Activated CD8-positive, alpha-beta T cell treated with anti-CD3 and anti-CD28 coated beads for 36 hours (primary cell): ENCODE results near the gene ACTRT3. TPM values are rescaled to one million over a fixed set of nuclear protein-coding genes. Genes with fewer than 3 reads are reported as not detected.

Experiments used
- ATAC-seq: fragments of 200-7000 bp; cut with Tn5 transposase; one replicate; pipeline ENCODE4 v1.10.0; 2021; ENCODE audit warnings: mild to moderate bottlenecking, moderate library complexity
- CTCF ChIA-PET: fragments of 350-600 bp; sonication (Branson Sonifier 250); formaldehyde crosslinking; loops from one replicate; lab custom pipeline; 2021; ENCODE audit warnings: antibody characterized with exemption; lab: Charles Lee
- POLR2A ChIA-PET: fragments of 350-600 bp; sonication (Branson Sonifier 250); formaldehyde crosslinking; loops from one replicate; lab custom pipeline; 2021; ENCODE audit warnings: antibody characterized with exemption; lab: Charles Lee
- DNase-seq: peaks from one replicate; pipeline ENCODE4 v3.0.0-alpha.2; 2020
- H3K27ac Mint-ChIP-seq: one replicate; pipeline ENCODE4 v1.8.0; 2021; ENCODE audit warnings: mild to moderate bottlenecking, mixed read lengths
- H3K27me3 Mint-ChIP-seq: one replicate; pipeline ENCODE4 v1.8.0; 2021; ENCODE audit warnings: mixed read lengths
- H3K36me3 Mint-ChIP-seq: one replicate; pipeline ENCODE4 v1.8.0; 2021; ENCODE audit warnings: low read depth, mixed read lengths
- H3K4me1 Mint-ChIP-seq: one replicate; pipeline ENCODE4 v1.8.0; 2021; ENCODE audit warnings: low read depth, mixed read lengths
- H3K4me3 Mint-ChIP-seq: one replicate; pipeline ENCODE4 v1.8.0; 2021; ENCODE audit warnings: mild to moderate bottlenecking, moderate library complexity, mixed read lengths
- H3K9me3 Mint-ChIP-seq: one replicate; pipeline ENCODE4 v1.8.0; 2021; ENCODE audit warnings: mixed read lengths
- intact Hi-C: fragments of 100-400 bp; cut with micrococcal nuclease; formaldehyde crosslinking; loops from one replicate; pipeline ENCODE4 v1.10.0; 2022
- total RNA-seq, 2 experiments: library from RNA; stranded (reverse); gene quantifications; one replicate each; pipeline ENCODE4 v1.2.3, GENCODE V29; 2021
- TF ChIP-seq, protein P1 (sequence below): fragments of 200-600 bp; IDR thresholded peaks from one replicate; pipeline ENCODE4 v1.8.0; 2022; ENCODE audit warnings: antibody characterized with exemption, mild to moderate bottlenecking

Gene ACTRT3
- total RNA-seq, 2 experiments from 2014 or later: 0.14 to 0.54 TPM

DNA sequence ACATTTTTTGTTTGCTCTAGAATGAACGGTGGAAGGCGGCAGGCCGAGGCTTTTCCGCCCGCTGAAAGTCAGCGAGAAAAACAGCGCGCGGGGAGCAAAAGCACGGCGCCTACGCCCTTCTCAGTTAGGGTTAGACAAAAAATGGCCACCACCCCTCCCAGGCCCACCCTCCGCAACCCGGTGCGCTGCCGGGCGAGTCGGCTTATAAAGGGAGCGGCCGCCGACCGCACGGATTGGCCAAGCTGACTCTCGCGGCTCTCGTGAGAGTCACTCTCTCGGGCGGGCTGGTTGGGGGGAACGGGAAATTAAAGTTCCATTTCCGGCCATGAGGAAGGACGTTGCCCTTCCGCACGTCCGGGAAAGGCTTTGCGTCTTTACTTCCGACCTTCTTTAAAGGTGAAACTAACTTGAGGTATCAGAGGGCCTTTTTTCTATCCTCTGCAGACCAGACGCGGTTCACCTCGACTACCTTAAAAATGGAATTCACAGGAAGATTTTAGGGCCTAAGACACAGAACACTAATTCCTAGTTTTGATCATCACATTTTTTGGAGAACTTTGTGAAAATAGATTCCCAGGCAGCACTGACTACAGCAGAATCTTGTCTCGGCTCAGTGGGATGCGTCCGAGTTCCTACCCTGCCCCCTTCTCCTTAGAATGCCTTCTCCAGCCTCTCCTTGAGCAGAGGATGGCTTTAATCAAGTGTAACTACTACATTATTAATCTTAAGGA, 4.3 kb downstream of the ACTRT3 start, which contains the start of gene TERC:
Gene TERC (minus strand): TSS at position 179 of the 731 bp plus-strand sequence.
- H3K4me3 Mint-ChIP-seq: peak within 1 kb of the TSS; percentile 96
- POLR2A ChIA-PET: interaction anchor here (1.0 to 3.1 kb wide), 10 partner anchors 8 to 492 kb away, joined by 3 to 34 read pairs (median 4); partner anchors contain the start of genes MYNN and SEC62
- intact Hi-C loops: loop anchor here (5.0 kb wide), 1 partner anchor 202 kb away; the partner anchor contains the start of gene SEC62
- peaks cover 9% of the 10 kb centered on the region for H3K36me3 Mint-ChIP-seq
- peak within 1 kb of the TSS; percentile 99 for H3K27ac Mint-ChIP-seq
- no peaks in the 10 kb centered on the region for H3K27me3 Mint-ChIP-seq
- peak; percentile 96 for DNase-seq
- peaks cover 20% of the 10 kb centered on the region for H3K4me1 Mint-ChIP-seq
- peaks cover 2% of the 10 kb centered on the region for H3K9me3 Mint-ChIP-seq
- ATAC-seq: peak; percentile 86
- CTCF ChIA-PET: interaction anchor here (2.5 kb wide), 1 partner anchor 97 kb away, joined by 9 read pairs; no protein-coding TSS in a partner anchor
- TF ChIP-seq, protein P1, sequence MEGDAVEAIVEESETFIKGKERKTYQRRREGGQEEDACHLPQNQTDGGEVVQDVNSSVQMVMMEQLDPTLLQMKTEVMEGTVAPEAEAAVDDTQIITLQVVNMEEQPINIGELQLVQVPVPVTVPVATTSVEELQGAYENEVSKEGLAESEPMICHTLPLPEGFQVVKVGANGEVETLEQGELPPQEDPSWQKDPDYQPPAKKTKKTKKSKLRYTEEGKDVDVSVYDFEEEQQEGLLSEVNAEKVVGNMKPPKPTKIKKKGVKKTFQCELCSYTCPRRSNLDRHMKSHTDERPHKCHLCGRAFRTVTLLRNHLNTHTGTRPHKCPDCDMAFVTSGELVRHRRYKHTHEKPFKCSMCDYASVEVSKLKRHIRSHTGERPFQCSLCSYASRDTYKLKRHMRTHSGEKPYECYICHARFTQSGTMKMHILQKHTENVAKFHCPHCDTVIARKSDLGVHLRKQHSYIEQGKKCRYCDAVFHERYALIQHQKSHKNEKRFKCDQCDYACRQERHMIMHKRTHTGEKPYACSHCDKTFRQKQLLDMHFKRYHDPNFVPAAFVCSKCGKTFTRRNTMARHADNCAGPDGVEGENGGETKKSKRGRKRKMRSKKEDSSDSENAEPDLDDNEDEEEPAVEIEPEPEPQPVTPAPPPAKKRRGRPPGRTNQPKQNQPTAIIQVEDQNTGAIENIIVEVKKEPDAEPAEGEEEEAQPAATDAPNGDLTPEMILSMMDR: no peak

DNA sequence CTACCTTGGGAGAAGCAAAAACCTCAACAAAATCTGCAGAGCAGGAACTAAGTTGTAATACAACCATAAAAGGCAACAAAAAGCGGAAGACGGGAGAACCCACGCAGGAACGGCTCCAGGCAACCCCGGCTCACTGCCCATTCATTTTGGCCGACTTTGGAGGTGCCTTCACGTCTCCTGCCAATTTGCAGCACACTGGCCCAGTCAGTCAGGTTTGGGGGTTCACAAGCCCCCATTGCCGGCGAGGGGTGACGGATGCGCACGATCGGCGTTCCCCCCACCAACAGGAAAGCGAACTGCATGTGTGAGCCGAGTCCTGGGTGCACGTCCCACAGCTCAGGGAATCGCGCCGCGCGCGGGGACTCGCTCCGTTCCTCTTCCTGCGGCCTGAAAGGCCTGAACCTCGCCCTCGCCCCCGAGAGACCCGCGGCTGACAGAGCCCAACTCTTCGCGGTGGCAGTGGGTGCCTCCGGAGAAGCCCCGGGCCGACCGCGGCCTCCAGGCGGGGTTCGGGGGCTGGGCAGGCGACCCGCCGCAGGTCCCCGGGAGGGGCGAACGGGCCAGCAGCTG, 5.0 kb downstream of the ACTRT3 start:
- ChIA-PET CTCF (interaction anchor here (1.2 to 2.5 kb wide), 5 partner anchors 8 to 270 kb away, joined by 3 to 20 read pairs (median 4); partner anchors contain the start of gene MYNN), POLR2A (interaction anchor here (0.8 to 3.1 kb wide), 12 partner anchors 8 to 592 kb away, joined by 3 to 34 read pairs (median 4); partner anchors contain the start of genes MYNN and SEC62)
- Mint-ChIP-seq H3K4me1 (peaks cover 27% of the 10 kb centered on the region), H3K36me3 (peaks cover 9% of the 10 kb centered on the region), H3K27ac (peak overlapping the region; percentile 99), H3K27me3 (no peaks in the 10 kb centered on the region), H3K4me3 (peak overlapping the region; percentile 96), H3K9me3 (peaks cover 2% of the 10 kb centered on the region)
- intact Hi-C loops: loop anchor here (5.0 kb wide), 1 partner anchor 203 kb away; the partner anchor contains the start of gene SEC62
- DNase-seq (peak; percentile 75), ATAC-seq (peak; percentile 32)
- TF ChIP-seq, protein P1: no peak

DNA sequence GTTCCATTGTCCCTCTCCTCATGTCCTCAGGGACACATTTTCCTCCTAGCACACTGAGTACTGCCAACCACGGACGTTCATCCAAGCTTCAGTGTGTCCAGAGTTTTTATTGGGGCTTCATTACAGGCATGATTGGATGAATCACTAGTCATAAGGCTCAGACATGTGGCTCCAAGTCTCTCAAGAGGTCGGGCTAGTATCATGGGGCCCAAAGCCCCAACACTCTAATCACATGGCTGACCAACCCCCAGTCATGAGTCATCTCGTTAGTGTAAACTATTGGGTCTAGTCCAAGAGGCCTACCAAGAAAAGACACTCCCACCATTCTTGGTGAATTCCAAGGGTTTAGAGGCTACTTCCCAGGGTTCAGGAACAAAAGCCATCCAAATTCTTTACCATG, 8.9 kb downstream of the ACTRT3 start:
- H3K9me3 Mint-ChIP-seq: peaks cover 3% of the 10 kb centered on the region
- H3K27ac Mint-ChIP-seq: no peak overlapping the region
- H3K4me1 Mint-ChIP-seq: peaks cover 41% of the 10 kb centered on the region
- no peaks in the 10 kb centered on the region for H3K27me3 Mint-ChIP-seq
- no peak overlapping the region for H3K4me3 Mint-ChIP-seq
- POLR2A ChIA-PET: interaction anchor here (0.8 to 3.5 kb wide), 2 partner anchors 12 to 15 kb away, joined by 3 to 16 read pairs; no protein-coding TSS in a partner anchor
- TF ChIP-seq, protein P1: no peak
- CTCF ChIA-PET: interaction anchor here (2.1 kb wide), 1 partner anchor 15 kb away, joined by 4 read pairs; no protein-coding TSS in a partner anchor
- ATAC-seq (no peak), DNase-seq (peak; percentile 22)
- intact Hi-C loops: loop anchor here (5.0 kb wide), 1 partner anchor 207 kb away; the partner anchor contains the start of gene SEC62
- H3K36me3 Mint-ChIP-seq: peaks cover 9% of the 10 kb centered on the region

DNA sequence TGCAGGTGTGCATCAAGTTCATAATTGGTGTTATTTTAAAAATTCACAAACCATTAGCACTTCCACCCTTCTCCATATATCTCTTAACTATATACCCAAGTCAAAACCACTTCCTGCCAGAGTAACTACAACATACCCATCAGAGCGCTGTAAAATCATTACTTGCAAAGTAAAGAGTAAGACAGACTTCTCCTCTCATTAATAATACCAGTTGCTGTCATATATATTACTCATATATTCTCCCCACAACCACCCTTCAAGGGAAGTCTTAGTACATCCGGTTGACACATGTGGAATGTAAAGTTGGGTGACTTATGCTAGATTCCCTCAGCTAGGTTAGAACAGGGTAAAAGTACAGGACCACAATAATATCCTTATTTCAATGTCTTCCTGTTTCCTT, 10.1 kb downstream of the ACTRT3 start:
- CTCF ChIA-PET: interaction anchor here (2.1 kb wide), 1 partner anchor 14 kb away, joined by 4 read pairs; no protein-coding TSS in a partner anchor
- Mint-ChIP-seq H3K27me3 (no peaks in the 10 kb centered on the region), H3K4me1 (peaks cover 36% of the 10 kb centered on the region), H3K36me3 (peaks cover 5% of the 10 kb centered on the region), H3K9me3 (peaks cover 3% of the 10 kb centered on the region), H3K27ac (peak overlapping the region; percentile 90), H3K4me3 (peak overlapping the region; percentile 22)
- ATAC-seq (peak; percentile 85), DNase-seq (peak; percentile 16)
- POLR2A ChIA-PET: interaction anchor here (3.5 kb wide), 1 partner anchor 13 kb away, joined by 16 read pairs; no protein-coding TSS in a partner anchor
- intact Hi-C loops: no loop called here
- TF ChIP-seq, protein P1: no peak
